ENCODE data around the gene TTC7B. TPM values are rescaled to one million over a fixed set of nuclear protein-coding genes. Genes with fewer than 3 reads are reported as not detected.

TTC7B gene
- total and polyA plus RNA-seq, 2 donors (not counting 1 experiment from before 2014, with no cell fraction given), result 18.8 to 37.5 TPM

DNA sequence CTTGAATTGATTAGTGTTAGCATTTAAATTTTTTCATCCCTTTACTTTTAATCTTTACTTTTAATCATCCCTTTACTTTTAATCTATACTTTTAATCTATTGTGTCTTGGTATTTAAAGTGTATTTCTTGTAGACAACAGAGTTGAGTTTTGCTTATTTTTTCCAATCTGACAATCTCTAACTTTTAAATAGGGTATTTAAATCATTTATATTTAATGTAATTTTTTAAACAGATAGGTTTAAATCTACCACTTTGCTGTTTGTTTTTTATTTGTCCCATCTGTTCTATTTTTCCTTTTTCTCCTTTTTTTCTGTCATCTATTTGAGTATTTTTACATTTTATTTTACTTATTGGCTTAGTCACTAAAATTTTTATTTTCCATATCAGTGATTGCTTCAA lies 68.3 kb downstream of the TTC7B start:
- no peak overlapping the region for H3K27ac ChIP-seq (ENCODE audit: insufficient read depth, low read length)
- no peak for TF ChIP-seq EZH2 (IDR thresholded peaks at IDR 0.05; ENCODE audit: low read length, missing control alignments)
- TF ChIP-seq, protein P1, sequence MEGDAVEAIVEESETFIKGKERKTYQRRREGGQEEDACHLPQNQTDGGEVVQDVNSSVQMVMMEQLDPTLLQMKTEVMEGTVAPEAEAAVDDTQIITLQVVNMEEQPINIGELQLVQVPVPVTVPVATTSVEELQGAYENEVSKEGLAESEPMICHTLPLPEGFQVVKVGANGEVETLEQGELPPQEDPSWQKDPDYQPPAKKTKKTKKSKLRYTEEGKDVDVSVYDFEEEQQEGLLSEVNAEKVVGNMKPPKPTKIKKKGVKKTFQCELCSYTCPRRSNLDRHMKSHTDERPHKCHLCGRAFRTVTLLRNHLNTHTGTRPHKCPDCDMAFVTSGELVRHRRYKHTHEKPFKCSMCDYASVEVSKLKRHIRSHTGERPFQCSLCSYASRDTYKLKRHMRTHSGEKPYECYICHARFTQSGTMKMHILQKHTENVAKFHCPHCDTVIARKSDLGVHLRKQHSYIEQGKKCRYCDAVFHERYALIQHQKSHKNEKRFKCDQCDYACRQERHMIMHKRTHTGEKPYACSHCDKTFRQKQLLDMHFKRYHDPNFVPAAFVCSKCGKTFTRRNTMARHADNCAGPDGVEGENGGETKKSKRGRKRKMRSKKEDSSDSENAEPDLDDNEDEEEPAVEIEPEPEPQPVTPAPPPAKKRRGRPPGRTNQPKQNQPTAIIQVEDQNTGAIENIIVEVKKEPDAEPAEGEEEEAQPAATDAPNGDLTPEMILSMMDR (conservative IDR thresholded peaks at IDR 0.05 in 1 of 2, IDR thresholded peaks at IDR 0.05 in 1 of 2; ENCODE audit: low read depth in 1 of 2, low read length in 2 of 2), result no peak
- no peaks in the 10 kb centered on the region for H3K4me1 ChIP-seq (ENCODE audit: control insufficient read depth, extremely low read depth, insufficient read depth, low read length)
- no peak overlapping the region for H2AFZ ChIP-seq (ENCODE audit: low read length)
- no peaks in the 10 kb centered on the region for H3K79me2 ChIP-seq (ENCODE audit: control insufficient read depth, insufficient read depth, low read length)
- no peaks in the 10 kb centered on the region for H4K20me1 ChIP-seq (ENCODE audit: control insufficient read depth, extremely low read depth, insufficient read depth, low read length)
- no peaks in the 10 kb centered on the region for H3K36me3 ChIP-seq (ENCODE audit: control insufficient read depth, insufficient read depth, low read length)
- no peak for DNase-seq (ENCODE audit: low read depth in 2 of 2)
- H3K4me3 ChIP-seq (replicated peaks in 1 of 4; ENCODE audit: control extremely low read depth in 1 of 4, insufficient read depth in 1 of 4, low read depth in 3 of 4, low read length in 4 of 4), result no peak overlapping the region
- H3K9me3 ChIP-seq (ENCODE audit: control insufficient read depth, insufficient read depth, low read depth, low read length), result no peaks in the 10 kb centered on the region
- H3K4me2 ChIP-seq (ENCODE audit: extremely low read depth, insufficient read depth, low read length), result no peak overlapping the region
- H3K27me3 ChIP-seq (ENCODE audit: control insufficient read depth, insufficient read depth, low read length), result no peaks in the 10 kb centered on the region
- no peak overlapping the region for H3K9ac ChIP-seq (ENCODE audit: insufficient read depth, low read length)

DNA sequence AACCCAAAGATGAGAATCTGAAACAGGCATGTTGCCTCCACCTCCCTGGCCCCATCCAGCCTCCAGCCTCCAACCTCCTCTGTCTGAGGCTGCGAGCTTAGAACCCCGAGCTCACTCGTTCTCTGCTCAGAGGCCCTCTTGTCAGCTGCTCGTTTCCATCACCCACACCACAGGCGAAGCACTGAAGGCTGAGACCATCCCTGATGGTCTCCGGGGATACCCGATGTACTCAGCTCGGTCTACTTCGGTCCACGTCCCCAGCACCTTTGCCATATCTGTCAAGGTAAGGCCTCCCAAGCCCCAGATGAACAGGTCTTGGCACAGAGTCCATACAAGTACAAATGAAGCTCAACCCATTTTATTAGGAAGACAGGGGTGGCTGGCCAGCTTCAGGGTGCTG lies 72.4 kb downstream of the TTC7B start:
- TF ChIP-seq, protein P1 (conservative IDR thresholded peaks at IDR 0.05 in 1 of 2, IDR thresholded peaks at IDR 0.05 in 1 of 2; ENCODE audit: low read depth in 1 of 2, low read length in 2 of 2), result no peak
- TF ChIP-seq EZH2 (IDR thresholded peaks at IDR 0.05; ENCODE audit: low read length, missing control alignments), result no peak
- no peaks in the 10 kb centered on the region for H3K27me3 ChIP-seq (ENCODE audit: control insufficient read depth, insufficient read depth, low read length)
- H3K9me3 ChIP-seq (ENCODE audit: control insufficient read depth, insufficient read depth, low read depth, low read length), result no peaks in the 10 kb centered on the region
- H2AFZ ChIP-seq (ENCODE audit: low read length), result no peak overlapping the region
- no peak overlapping the region for H3K27ac ChIP-seq (ENCODE audit: insufficient read depth, low read length)
- H3K79me2 ChIP-seq (ENCODE audit: control insufficient read depth, insufficient read depth, low read length), result no peaks in the 10 kb centered on the region
- no peaks in the 10 kb centered on the region for H3K36me3 ChIP-seq (ENCODE audit: control insufficient read depth, insufficient read depth, low read length)
- DNase-seq (ENCODE audit: low read depth in 2 of 2), result no peak
- H4K20me1 ChIP-seq (ENCODE audit: control insufficient read depth, extremely low read depth, insufficient read depth, low read length), result no peaks in the 10 kb centered on the region
- no peaks in the 10 kb centered on the region for H3K4me1 ChIP-seq (ENCODE audit: control insufficient read depth, extremely low read depth, insufficient read depth, low read length)
- H3K9ac ChIP-seq (ENCODE audit: insufficient read depth, low read length), result no peak overlapping the region
- H3K4me3 ChIP-seq (replicated peaks in 1 of 4; ENCODE audit: control extremely low read depth in 1 of 4, insufficient read depth in 1 of 4, low read depth in 3 of 4, low read length in 4 of 4), result no peak overlapping the region
- H3K4me2 ChIP-seq (ENCODE audit: extremely low read depth, insufficient read depth, low read length), result no peak overlapping the region

DNA sequence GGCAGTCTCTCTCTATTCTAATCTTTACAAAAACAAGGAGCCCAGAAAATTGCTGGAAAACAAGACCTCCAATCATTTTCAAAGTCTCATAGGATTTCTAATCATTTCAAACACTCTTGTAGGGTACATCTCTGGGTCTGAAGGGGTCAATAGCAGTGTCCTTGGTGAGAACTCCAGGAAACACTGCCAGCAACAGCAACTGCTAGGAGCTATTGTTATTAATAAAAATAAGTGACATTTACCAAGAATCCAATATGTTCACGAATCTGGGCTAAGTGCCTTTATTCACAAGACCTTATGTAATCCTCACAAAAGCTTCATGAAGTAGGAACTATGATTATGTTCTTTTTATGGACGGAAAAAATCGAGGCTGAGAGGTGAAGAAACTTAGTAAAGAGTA lies 72.8 kb downstream of the TTC7B start:
- H3K4me1 ChIP-seq (ENCODE audit: control insufficient read depth, extremely low read depth, insufficient read depth, low read length), result no peaks in the 10 kb centered on the region
- H3K27me3 ChIP-seq (ENCODE audit: control insufficient read depth, insufficient read depth, low read length), result no peaks in the 10 kb centered on the region
- no peaks in the 10 kb centered on the region for H4K20me1 ChIP-seq (ENCODE audit: control insufficient read depth, extremely low read depth, insufficient read depth, low read length)
- TF ChIP-seq, protein P1 (conservative IDR thresholded peaks at IDR 0.05 in 1 of 2, IDR thresholded peaks at IDR 0.05 in 1 of 2; ENCODE audit: low read depth in 1 of 2, low read length in 2 of 2), result no peak
- TF ChIP-seq EZH2 (IDR thresholded peaks at IDR 0.05; ENCODE audit: low read length, missing control alignments), result no peak
- no peak for DNase-seq (ENCODE audit: low read depth in 2 of 2)
- H3K27ac ChIP-seq (ENCODE audit: insufficient read depth, low read length), result no peak overlapping the region
- H2AFZ ChIP-seq (ENCODE audit: low read length), result no peak overlapping the region
- H3K9ac ChIP-seq (ENCODE audit: insufficient read depth, low read length), result no peak overlapping the region
- no peak overlapping the region for H3K4me3 ChIP-seq (replicated peaks in 1 of 4; ENCODE audit: control extremely low read depth in 1 of 4, insufficient read depth in 1 of 4, low read depth in 3 of 4, low read length in 4 of 4)
- H3K9me3 ChIP-seq (ENCODE audit: control insufficient read depth, insufficient read depth, low read depth, low read length), result no peaks in the 10 kb centered on the region
- no peak overlapping the region for H3K4me2 ChIP-seq (ENCODE audit: extremely low read depth, insufficient read depth, low read length)
- H3K79me2 ChIP-seq (ENCODE audit: control insufficient read depth, insufficient read depth, low read length), result no peaks in the 10 kb centered on the region
- H3K36me3 ChIP-seq (ENCODE audit: control insufficient read depth, insufficient read depth, low read length), result no peaks in the 10 kb centered on the region

Data from fibroblast of lung (primary cell).